H9 (cell line): ENCODE results near the gene SNRNP70. TPM values are rescaled to one million over a fixed set of nuclear protein-coding genes. Genes with fewer than 3 reads are reported as not detected.

ENCODE experiments used
- DNase-seq: peaks from one replicate; pipeline ENCODE4 v3.0.0-alpha.2; 2017
- H2AFZ ChIP-seq: one replicate; pipeline ENCODE4 v1.6.1; 2013; ENCODE audit warnings: mild to moderate bottlenecking, low read length, control low read depth, moderate library complexity
- H2AK5ac ChIP-seq: 2 replicates; pipeline ENCODE4 v1.6.1; 2013; ENCODE audit warnings: low read length, control low read depth, mixed read lengths; ENCODE audit not compliant: insufficient read length
- H2BK120ac ChIP-seq: one replicate; pipeline ENCODE4 v1.6.1; 2013; ENCODE audit warnings: low read depth, mild to moderate bottlenecking, low read length, control low read depth, inconsistent platforms; ENCODE audit not compliant: poor library complexity, severe bottlenecking
- H2BK12ac ChIP-seq: 2 replicates; pipeline ENCODE4 v1.6.1; 2013; ENCODE audit warnings: low read length, control low read depth, mixed read lengths, low read depth; ENCODE audit not compliant: insufficient read length
- H2BK15ac ChIP-seq: 2 replicates; pipeline ENCODE4 v1.6.1; 2013; ENCODE audit warnings: low read depth, low read length, control low read depth
- H2BK20ac ChIP-seq: one replicate; pipeline ENCODE4 v1.6.1; 2013; ENCODE audit warnings: low read depth, mild to moderate bottlenecking, low read length, control low read depth, inconsistent platforms; ENCODE audit not compliant: poor library complexity, severe bottlenecking
- H2BK5ac ChIP-seq: 2 replicates; pipeline ENCODE4 v1.6.1; 2013; ENCODE audit warnings: low read length, control low read depth, mixed read lengths; ENCODE audit not compliant: insufficient read length
- H3K14ac ChIP-seq: 2 replicates; pipeline ENCODE4 v1.6.1; 2013; ENCODE audit warnings: low read length, control low read depth; ENCODE audit not compliant: insufficient read depth
- H3K18ac ChIP-seq: 2 replicates; pipeline ENCODE4 v1.6.1; 2013; ENCODE audit warnings: low read depth, mild to moderate bottlenecking, mixed read lengths, low read length, control low read depth; ENCODE audit not compliant: insufficient read length
- H3K23ac ChIP-seq: 2 replicates; pipeline ENCODE4 v1.6.1; 2013; ENCODE audit warnings: low read length, control low read depth, mixed read lengths, low read depth; ENCODE audit not compliant: insufficient read length
- H3K23me2 ChIP-seq: 2 replicates; pipeline ENCODE4 v1.6.1; 2013; ENCODE audit warnings: low read depth, mild to moderate bottlenecking, mixed read lengths, low read length, control low read depth; ENCODE audit not compliant: insufficient read length, poor library complexity, severe bottlenecking
- H3K27ac ChIP-seq: 2 replicates; pipeline ENCODE4 v1.5.1; 2013; ENCODE audit warnings: low read length, control low read depth, mixed read lengths, low read depth; ENCODE audit not compliant: insufficient read length
- H3K27me3 ChIP-seq: 2 replicates; pipeline ENCODE4 v1.6.1; 2013; ENCODE audit warnings: low read length, control low read depth, inconsistent platforms; ENCODE audit not compliant: insufficient read depth
- H3K4ac ChIP-seq: 2 replicates; pipeline ENCODE4 v1.6.1; 2013; ENCODE audit warnings: low read depth, mild to moderate bottlenecking, control low read depth, inconsistent platforms, low read length, moderate library complexity
- H3K4me1 ChIP-seq: 2 replicates; pipeline ENCODE4 v1.6.1; 2013; ENCODE audit warnings: low read length, control low read depth, inconsistent platforms; ENCODE audit not compliant: insufficient read depth
- H3K4me2 ChIP-seq: 2 replicates; pipeline ENCODE4 v1.6.1; 2013; ENCODE audit warnings: low read length, control low read depth, mixed read lengths; ENCODE audit not compliant: insufficient read length, insufficient read depth
- H3K56ac ChIP-seq: 2 replicates; pipeline ENCODE4 v1.6.1; 2013; ENCODE audit warnings: low read depth, mild to moderate bottlenecking, mixed read lengths, low read length, control low read depth; ENCODE audit not compliant: insufficient read length
- H3K79me1 ChIP-seq: 2 replicates; pipeline ENCODE4 v1.6.1; 2013; ENCODE audit warnings: low read depth, mild to moderate bottlenecking, moderate library complexity, low read length, control low read depth, inconsistent platforms; ENCODE audit not compliant: insufficient read depth, poor library complexity, severe bottlenecking
- H3K79me2 ChIP-seq: 2 replicates; pipeline ENCODE4 v1.6.1; 2013; ENCODE audit warnings: low read length, control low read depth, inconsistent platforms; ENCODE audit not compliant: insufficient read depth
- H3K9ac ChIP-seq: 2 replicates; pipeline ENCODE4 v1.6.1; 2013; ENCODE audit warnings: low read length, control low read depth, mixed read lengths; ENCODE audit not compliant: insufficient read length; ENCODE audit errors: extremely low read depth
- H3K9me3 ChIP-seq: one replicate; pipeline ENCODE4 v1.6.1; 2013; ENCODE audit warnings: low read depth, low read length, inconsistent platforms; ENCODE audit not compliant: control insufficient read depth
- H3T11ph ChIP-seq: one replicate; pipeline ENCODE4 v1.6.1; 2013; ENCODE audit warnings: mild to moderate bottlenecking, low read length, control low read depth, inconsistent platforms
- H4K20me1 ChIP-seq: one replicate; pipeline ENCODE4 v1.6.1; 2013; ENCODE audit not compliant: control insufficient read depth, insufficient read length, insufficient read depth
- H4K5ac ChIP-seq: 2 replicates; pipeline ENCODE4 v1.6.1; 2013; ENCODE audit warnings: low read depth, mild to moderate bottlenecking, mixed read lengths, low read length, control low read depth; ENCODE audit not compliant: insufficient read length
- H4K8ac ChIP-seq: replicated peaks from 2 replicates; pipeline ENCODE4 v1.6.1; 2013; ENCODE audit warnings: low read length, control low read depth, mixed read lengths, low read depth; ENCODE audit not compliant: insufficient read length
- H4K91ac ChIP-seq: 2 replicates; pipeline ENCODE4 v1.6.1; 2013; ENCODE audit warnings: low read depth, mild to moderate bottlenecking, moderate library complexity, mixed read lengths, low read length, control low read depth; ENCODE audit not compliant: insufficient read length
- H3K27ac Mint-ChIP-seq, 3 experiments: 2 replicates in 2 of 3; 3 replicates in 1 of 3; pipeline ENCODE4 v1.8.0; 2020 to 2021; ENCODE audit warnings: mixed read lengths in 3 of 3, mild to moderate bottlenecking in 1 of 3, moderate library complexity in 1 of 3
- H3K27me3 Mint-ChIP-seq: 2 replicates; pipeline ENCODE4 v1.8.0; 2021; ENCODE audit warnings: low read depth, mild to moderate bottlenecking, moderate library complexity, mixed read lengths
- H3K36me3 Mint-ChIP-seq, 3 experiments: 2 replicates in 2 of 3; 3 replicates in 1 of 3; pipeline ENCODE4 v1.8.0; 2020 to 2021; ENCODE audit warnings: low read depth in 3 of 3, mixed read lengths in 3 of 3; ENCODE audit not compliant: insufficient read depth in 1 of 3
- H3K4me1 Mint-ChIP-seq, 2 experiments: 2 replicates each; pipeline ENCODE4 v1.8.0; 2020; ENCODE audit warnings: mixed read lengths in 2 of 2
- H3K4me3 Mint-ChIP-seq, 2 experiments: 2 replicates in 1 of 2; 3 replicates in 1 of 2; pipeline ENCODE4 v1.8.0; 2020 to 2021; ENCODE audit warnings: mild to moderate bottlenecking in 2 of 2, mixed read lengths in 2 of 2, moderate library complexity in 1 of 2
- H3K9me3 Mint-ChIP-seq, 2 experiments: 2 replicates in 1 of 2; 3 replicates in 1 of 2; pipeline ENCODE4 v1.8.0; 2020; ENCODE audit warnings: mild to moderate bottlenecking in 2 of 2, mixed read lengths in 2 of 2, moderate library complexity in 1 of 2
- CTCF ChIP-seq: fragments of 200-600 bp; sonication (generic); conservative IDR thresholded peaks from 3 replicates; pipeline ENCODE4 v1.8.0; 2021; ENCODE audit warnings: antibody characterized with exemption, mild to moderate bottlenecking
- WGBS: extraction: QIAGEN DNeasy Blood & Tissue Kit; methylation state at CpG from one replicate; pipeline ENCODE4 v1.1.7; 2013; ENCODE audit warnings: missing lambda C conversion rate, low lambda C conversion rate, mixed read lengths; ENCODE audit not compliant: insufficient read length; ENCODE audit errors: extremely low coverage; 5-methylcytosine and 5-hydroxymethylcytosine counted together
- total RNA-seq: library from RNA; stranded (reverse); gene quantifications from 2 replicates; pipeline ENCODE4 v1.2.1, GENCODE V29; 2021

The SNRNP70 gene
- total RNA-seq, 1 experiment from 2014 or later: 295 TPM

GRCh38 chr19:49113762-49114629 lies 28.7 kb downstream of the SNRNP70 start, which contains the start of gene LIN7B:
TSS of gene LIN7B (plus strand) at chr19:49114370. CDS start at chr19:49114405, 35 bp downstream.
- no CpG with 5 or more reads among the region's 66 CpGs for WGBS
- H3K9ac ChIP-seq: no peak within 1 kb of the TSS
- H3K9me3 Mint-ChIP-seq: no peaks in the 10 kb centered on the region; a peak in 1 of 5 replicates

More at GRCh38 chr19:49113762-49114629, 28.7 kb downstream of the SNRNP70 start, which contains the start of gene LIN7B:
- TF ChIP-seq CTCF: peak; percentile 35; the same call in 2 of the 3 replicates
- Histone ChIP-seq H3K56ac (no peak within 1 kb of the TSS), H2BK15ac (no peak within 1 kb of the TSS), H3K18ac (no peak within 1 kb of the TSS), H2BK5ac (no peak within 1 kb of the TSS), H2AFZ (no peak within 1 kb of the TSS), H3T11ph (no peak within 1 kb of the TSS), H3K4me2 (peak within 1 kb of the TSS; percentile 62), H3K27ac (no peak within 1 kb of the TSS), H3K14ac (no peak within 1 kb of the TSS), H2BK120ac (no peak within 1 kb of the TSS), H4K5ac (no peak within 1 kb of the TSS), H3K27me3 (no peaks in the 10 kb centered on the region), H3K23ac (no peak within 1 kb of the TSS), H4K20me1 (no peaks in the 10 kb centered on the region), H3K9me3 (no peaks in the 10 kb centered on the region), H2AK5ac (no peak within 1 kb of the TSS), H3K23me2 (no peaks in the 10 kb centered on the region), H3K4ac (no peak within 1 kb of the TSS), H3K79me2 (no peaks in the 10 kb centered on the region), H3K79me1 (no peaks in the 10 kb centered on the region), H3K4me1 (peaks cover 3% of the 10 kb centered on the region; the same call in 1 of the 2 replicates), H4K8ac (no peak within 1 kb of the TSS), H2BK12ac (no peak within 1 kb of the TSS), H4K91ac (no peak within 1 kb of the TSS), H2BK20ac (no peak within 1 kb of the TSS)
- Mint-ChIP-seq H3K27me3 (peaks cover 8% of the 10 kb centered on the region), H3K4me1 (peaks cover 18 to 25% of the 10 kb centered on the region in 2 experiments), H3K36me3 (peaks cover 3 to 9% (median 5%) of the 10 kb centered on the region in 3 experiments; a peak in 6 of 7 replicates), H3K4me3 (peak within 1 kb of the TSS; percentile 71 to 86), H3K27ac (peak within 1 kb of the TSS; percentile 10 to 53 (median 46); a peak in 5 of 7 replicates)
- DNase-seq: peak; percentile 72
